ENCODE results near the gene DSPP.

Gene DSPP

DNA sequence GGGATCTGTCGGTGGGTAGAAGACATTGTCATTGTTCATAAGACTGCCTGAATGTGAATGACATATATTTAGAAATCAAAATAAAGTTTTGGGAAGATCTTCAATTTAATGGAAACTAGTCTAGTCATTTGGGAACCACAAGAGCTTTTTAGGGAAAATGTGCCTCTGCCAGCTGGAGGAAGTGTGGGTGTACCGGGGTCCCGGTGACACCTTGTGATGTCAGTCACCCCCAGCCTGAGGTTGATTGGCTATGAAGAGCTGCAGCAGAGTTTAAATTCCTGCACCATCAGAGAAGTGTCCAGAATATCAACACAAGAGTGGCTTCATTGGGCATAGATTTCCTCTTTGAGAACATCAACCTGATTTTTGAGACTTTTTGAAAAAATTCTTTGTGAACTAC is 41.7 kb downstream of the DSPP start, which contains the start of gene DMP1:
Gene DMP1 (plus strand): TSS at position 301 of the 400 bp plus-strand sequence. CDS start 6,213 bp downstream, outside the sequence.
- no peak for TF ChIP-seq JUND (IDR thresholded peaks at IDR 0.05; ENCODE audit: low read depth)
- DNase-seq (ENCODE audit: low read depth in 1 of 2, low spot score in 1 of 2): no peak
- in situ Hi-C loops (cut with HindIII; ENCODE audit: low pct_unique_long_range_greater_than_20kb, low sequenced_read_pairs): no loop called here

DNA sequence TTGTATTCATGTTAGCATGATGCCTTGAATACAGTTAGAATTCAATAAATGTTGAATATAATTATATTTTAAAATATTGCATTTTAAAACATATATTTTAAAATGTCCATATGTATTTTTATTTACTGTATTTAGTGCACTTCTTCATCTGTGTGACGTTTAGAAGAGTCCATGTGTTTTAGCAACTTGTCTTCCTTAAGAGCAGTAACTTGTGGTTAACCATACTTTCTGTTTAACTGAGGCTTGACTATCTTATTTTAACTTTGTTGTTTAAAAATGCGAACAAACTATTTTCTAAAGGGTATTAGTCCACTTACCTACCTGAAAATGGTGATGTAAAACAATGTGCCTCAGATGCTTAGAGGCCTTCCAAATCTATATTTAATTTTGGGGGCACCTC is 42.6 kb downstream of the DSPP start:
- in situ Hi-C loops (cut with HindIII; ENCODE audit: low pct_unique_long_range_greater_than_20kb, low sequenced_read_pairs): no loop called here
- no peak for TF ChIP-seq JUND (IDR thresholded peaks at IDR 0.05; ENCODE audit: low read depth)
- DNase-seq (ENCODE audit: low read depth in 1 of 2, low spot score in 1 of 2): no peak

DNA sequence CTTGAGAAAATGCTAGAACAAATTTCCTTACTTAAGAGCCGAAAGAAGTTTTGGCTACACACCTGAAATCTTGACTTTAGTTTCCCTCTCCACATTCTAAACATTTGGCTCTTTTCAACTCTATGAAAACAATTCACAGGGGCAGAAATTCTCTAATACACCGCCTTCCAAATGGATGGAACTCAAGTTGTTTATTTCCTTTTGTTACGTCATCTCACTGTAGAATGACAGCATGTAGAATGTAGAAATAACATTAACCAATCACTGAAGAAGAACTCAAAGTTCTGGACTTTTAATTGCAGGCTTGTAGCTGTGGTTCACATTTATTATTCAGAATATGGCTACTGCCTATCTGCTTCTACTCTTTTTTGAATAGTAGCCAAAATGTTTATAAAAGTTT is 43.6 kb downstream of the DSPP start:
- DNase-seq (ENCODE audit: low read depth in 1 of 2, low spot score in 1 of 2): no peak
- in situ Hi-C loops (cut with HindIII; ENCODE audit: low pct_unique_long_range_greater_than_20kb, low sequenced_read_pairs): no loop called here
- TF ChIP-seq JUND (IDR thresholded peaks at IDR 0.05; ENCODE audit: low read depth): no peak

DNA sequence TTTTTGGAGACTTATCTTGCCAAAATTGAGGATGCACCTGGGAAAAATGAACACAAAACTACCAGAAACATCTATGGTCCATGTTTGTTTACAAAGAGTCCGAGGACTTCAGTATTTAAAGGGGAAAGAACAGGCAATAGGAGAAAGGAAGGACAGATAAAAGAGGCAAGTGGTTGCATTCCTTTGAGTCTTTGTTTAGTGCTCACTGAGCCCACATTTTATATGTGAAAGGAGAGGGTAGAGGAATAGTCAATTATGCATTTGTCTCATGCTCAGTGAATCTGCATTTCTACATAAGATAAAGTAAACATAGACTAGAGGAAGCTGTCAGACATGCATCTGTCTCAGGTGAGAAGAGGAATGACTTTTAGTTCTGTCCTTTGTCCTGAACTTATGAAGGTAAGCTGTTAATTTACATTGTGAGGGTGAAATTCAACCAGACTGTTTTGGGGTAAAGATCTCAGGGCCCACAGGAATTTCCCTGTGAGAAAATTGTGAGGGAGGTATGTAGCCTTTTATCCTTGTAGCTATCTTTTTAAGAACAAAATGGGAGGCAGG is 46.2 kb downstream of the DSPP start:
- in situ Hi-C loops (cut with HindIII; ENCODE audit: low pct_unique_long_range_greater_than_20kb, low sequenced_read_pairs): no loop called here
- no peak for TF ChIP-seq JUND (IDR thresholded peaks at IDR 0.05; ENCODE audit: low read depth)
- DNase-seq (ENCODE audit: low read depth in 1 of 2, low spot score in 1 of 2): peak in 1 of 2 experiments; percentile 10

DNA sequence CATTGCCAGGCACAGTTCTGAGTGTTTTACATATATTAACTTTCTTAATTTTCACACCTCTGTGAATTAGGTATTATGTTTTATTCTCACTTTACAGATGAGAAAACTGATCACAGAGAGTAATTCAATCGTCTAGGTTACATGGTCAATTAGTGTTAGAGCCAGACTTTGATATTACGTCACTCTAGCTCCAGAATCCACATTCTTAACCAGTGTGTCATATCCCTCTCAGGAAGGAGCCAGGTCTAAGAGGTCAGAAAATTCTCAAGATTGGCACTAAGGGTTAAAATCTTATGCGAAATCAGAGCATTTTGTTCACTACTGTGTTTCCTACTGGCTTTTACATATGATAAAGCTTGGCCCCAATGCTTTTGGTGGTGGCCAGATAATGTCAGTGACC is 49.2 kb downstream of the DSPP start:
- TF ChIP-seq JUND (IDR thresholded peaks at IDR 0.05; ENCODE audit: low read depth): no peak
- in situ Hi-C loops (cut with HindIII; ENCODE audit: low pct_unique_long_range_greater_than_20kb, low sequenced_read_pairs): no loop called here
- DNase-seq (ENCODE audit: low read depth in 1 of 2, low spot score in 1 of 2): no peak

DNA sequence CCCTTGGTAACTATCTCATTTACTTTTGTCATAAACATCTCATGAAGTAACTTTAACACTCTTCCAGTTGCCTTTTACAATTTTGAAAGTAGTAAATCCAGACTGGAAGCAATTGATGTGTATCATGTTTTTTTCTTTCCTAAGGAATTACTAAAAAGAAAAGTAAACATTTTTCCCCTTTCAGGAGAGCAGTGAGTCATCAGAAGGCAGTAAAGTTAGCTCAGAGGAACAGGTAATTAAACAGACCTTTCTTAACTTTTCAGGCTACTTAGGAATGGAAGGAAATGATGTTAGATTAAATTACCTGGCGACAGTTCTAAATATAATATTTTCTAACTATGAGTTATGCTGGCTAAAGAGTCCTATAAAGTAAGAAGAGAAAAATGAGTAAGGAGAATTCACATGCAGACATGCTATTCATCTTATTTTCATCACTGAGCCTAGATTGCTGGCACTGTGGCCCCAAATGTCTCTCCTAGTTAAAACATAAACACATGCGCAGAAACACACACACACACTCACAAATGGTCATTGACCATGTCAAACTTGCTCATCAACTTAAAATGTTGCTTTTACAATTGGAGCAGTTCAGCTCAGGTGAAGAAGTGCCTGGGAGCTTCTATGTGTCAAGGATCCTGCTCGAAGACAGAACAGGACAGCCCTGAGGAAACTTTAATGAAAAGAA is 51.1 kb downstream of the DSPP start:
- peak in 1 of 2 experiments; percentile 68 for DNase-seq (ENCODE audit: low read depth in 1 of 2, low spot score in 1 of 2)
- in situ Hi-C loops (cut with HindIII; ENCODE audit: low pct_unique_long_range_greater_than_20kb, low sequenced_read_pairs): no loop called here
- TF ChIP-seq JUND (IDR thresholded peaks at IDR 0.05; ENCODE audit: low read depth): no peak

DNA sequence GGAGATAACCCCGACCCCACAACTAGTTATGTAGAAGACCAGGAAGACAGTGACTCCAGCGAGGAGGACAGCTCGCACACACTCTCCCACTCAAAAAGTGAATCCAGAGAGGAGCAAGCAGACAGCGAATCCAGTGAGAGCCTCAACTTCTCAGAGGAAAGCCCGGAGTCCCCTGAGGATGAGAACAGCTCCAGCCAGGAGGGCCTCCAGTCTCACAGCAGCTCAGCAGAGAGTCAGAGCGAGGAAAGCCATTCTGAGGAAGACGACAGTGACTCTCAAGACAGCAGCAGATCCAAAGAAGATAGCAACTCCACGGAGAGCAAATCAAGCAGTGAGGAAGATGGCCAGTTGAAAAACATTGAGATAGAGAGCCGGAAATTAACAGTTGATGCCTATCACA is 54.5 kb downstream of the DSPP start:
- no peak for TF ChIP-seq JUND (IDR thresholded peaks at IDR 0.05; ENCODE audit: low read depth)
- no peak for DNase-seq (ENCODE audit: low read depth in 1 of 2, low spot score in 1 of 2)
- in situ Hi-C loops (cut with HindIII; ENCODE audit: low pct_unique_long_range_greater_than_20kb, low sequenced_read_pairs): no loop called here

Measured in T47D (cell line).